ENCODE measurements around the gene EXOC4. TPM values are rescaled to one million over a fixed set of nuclear protein-coding genes. Genes with fewer than 3 reads are reported as not detected.

The EXOC4 gene
- total and polyA plus RNA-seq, 2 of the 8 experiments (the other 6 are each of a cell fraction or from before 2014, with no cell fraction given), result 27.0 to 67.3 TPM

DNA sequence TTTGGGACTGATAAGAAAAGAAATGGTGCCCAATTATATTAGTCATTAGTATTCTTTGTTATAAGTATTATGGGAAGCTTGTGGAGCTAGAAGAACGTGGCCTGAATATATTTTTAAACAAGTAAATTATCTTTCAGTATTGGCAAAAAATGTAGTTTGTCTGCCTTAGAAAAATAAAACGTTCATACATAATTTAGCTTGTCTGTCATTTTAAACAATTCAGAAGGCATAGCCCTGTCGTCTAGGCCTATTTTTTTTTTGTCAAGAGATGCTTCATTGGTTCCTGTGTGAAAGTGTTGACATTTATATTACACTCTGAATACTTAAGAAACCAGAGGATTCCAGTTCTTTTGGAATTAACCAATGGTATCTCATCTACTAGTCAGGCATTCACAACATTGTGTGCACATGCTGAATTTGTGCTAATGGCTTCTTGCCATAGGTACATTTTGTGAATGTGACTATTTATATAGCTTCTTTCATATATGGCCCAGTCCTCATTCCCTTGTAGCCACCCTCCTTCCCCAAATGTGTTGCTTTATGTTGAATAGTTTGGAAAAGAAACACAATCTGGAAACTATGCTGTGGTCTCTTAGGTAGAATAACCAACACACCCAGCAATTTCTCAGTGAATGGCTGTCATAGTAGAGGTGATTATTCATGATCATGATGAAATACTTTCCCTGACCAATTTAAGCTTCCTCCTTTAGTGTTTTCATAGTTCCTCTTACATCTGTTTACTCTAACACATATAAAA is 435.8 kb downstream of the EXOC4 start:
- no peak overlapping the region for H3K4ac ChIP-seq (replicated peaks; ENCODE audit: insufficient read length, low read depth, low read length)
- H3K23ac ChIP-seq (ENCODE audit: insufficient read length), result no peak overlapping the region
- H3K56ac ChIP-seq (replicated peaks; ENCODE audit: insufficient read length, low read depth, low read length), result no peak overlapping the region
- no peaks in the 10 kb centered on the region for H3K36me3 ChIP-seq (ENCODE audit: control insufficient read depth in 2 of 4, insufficient read depth in 4 of 4, low read length in 3 of 4)
- H2BK120ac ChIP-seq (replicated peaks; ENCODE audit: low read depth, low read length), result no peak overlapping the region
- no peak overlapping the region for H4K8ac ChIP-seq (ENCODE audit: extremely low read depth, insufficient read depth, low read length)
- H3K9me3 ChIP-seq (ENCODE audit: insufficient read depth in 2 of 2, low read depth in 1 of 2, low read length in 1 of 2), result no peaks in the 10 kb centered on the region
- no peak overlapping the region for H4K91ac ChIP-seq (replicated peaks; ENCODE audit: insufficient read length, low read length)
- H2AFZ ChIP-seq (ENCODE audit: low read length), result no peak overlapping the region
- CTCF ChIA-PET (ENCODE audit: partially characterized antibody), result interaction anchor here (0.7 kb wide), 2 partner anchors 208 to 567 kb away, joined by 3 to 4 read pairs; no protein-coding TSS in a partner anchor
- H3K79me1 ChIP-seq (ENCODE audit: low read depth, low read length), result no peaks in the 10 kb centered on the region
- H3K14ac ChIP-seq (ENCODE audit: insufficient read length), result no peak overlapping the region
- H4K20me1 ChIP-seq (replicated peaks in 1 of 2; ENCODE audit: control insufficient read depth in 1 of 2, insufficient read depth in 2 of 2, low read length in 2 of 2), result no peaks in the 10 kb centered on the region
- no peak overlapping the region for H3K27ac ChIP-seq (ENCODE audit: low read depth, low read length)
- no peak overlapping the region for H2BK15ac ChIP-seq (ENCODE audit: low read length)
- H3K79me2 ChIP-seq (ENCODE audit: control insufficient read depth in 1 of 2, insufficient read depth in 2 of 2, low read length in 2 of 2), result no peaks in the 10 kb centered on the region
- POLR2A ChIA-PET (ENCODE audit: partially characterized antibody), result interaction anchor here (0.7 kb wide), 1 partner anchor 11 kb away, joined by 3 read pairs; no protein-coding TSS in a partner anchor
- H3K4me1 ChIP-seq (replicated peaks in 1 of 4; ENCODE audit: control insufficient read depth in 3 of 4, insufficient read depth in 4 of 4, low read length in 3 of 4), result peaks cover 0 to 2% (median 1%) of the 10 kb centered on the region in 4 experiments; a peak in 2 of 7 replicates
- H2BK12ac ChIP-seq (ENCODE audit: low read depth, low read length), result no peak overlapping the region
- H3K23me2 ChIP-seq (ENCODE audit: low read depth, low read length), result no peaks in the 10 kb centered on the region; the same call in 1 of the 2 replicates
- H2AK5ac ChIP-seq (ENCODE audit: low read depth, low read length), result no peak overlapping the region
- no peak overlapping the region for H2BK20ac ChIP-seq (ENCODE audit: low read length)
- H4K5ac ChIP-seq (ENCODE audit: insufficient read length, low read depth, low read length), result no peak overlapping the region
- no peak overlapping the region for H3K4me2 ChIP-seq (ENCODE audit: insufficient read depth in 1 of 2, low read depth in 2 of 2, low read length in 2 of 2)
- TF ChIP-seq ASH2L (IDR thresholded peaks at IDR 0.05; ENCODE audit: low read length), result no peak
- no peak overlapping the region for H3K4me3 ChIP-seq (ENCODE audit: extremely low read depth in 1 of 4, insufficient read depth in 2 of 4, low read depth in 3 of 4, low read length in 4 of 4)
- no peak overlapping the region for H3K9ac ChIP-seq (replicated peaks in 1 of 4; ENCODE audit: extremely low read depth in 1 of 4, low read depth in 3 of 4, low read length in 3 of 4)
- WGBS, 2 experiments (ENCODE audit: extremely low coverage in 1 of 2, insufficient coverage in 1 of 2, insufficient read length in 1 of 2, insufficient replicate concordance in 2 of 2, low coverage in 1 of 2, low lambda C conversion rate in 2 of 2, missing lambda C conversion rate in 1 of 2), result 89% methylated on average over 3 of the region's 3 CpGs; no CpG with 5 or more reads in 1 of the 2 experiments
- no peak overlapping the region for H2BK5ac ChIP-seq (ENCODE audit: low read depth, low read length)
- DNase-seq (ENCODE audit: low read depth in 1 of 2, low spot score in 2 of 2) (no peak), FAIRE-seq (no peak)
- H3K27me3 ChIP-seq (replicated peaks in 1 of 4; ENCODE audit: control insufficient read depth in 3 of 4, extremely low read depth in 1 of 4, insufficient read depth in 3 of 4, low read length in 3 of 4), result no peaks in the 10 kb centered on the region
- no peak overlapping the region for H3K18ac ChIP-seq (ENCODE audit: extremely low read depth, low read length)
